Left lobe of liver (tissue), 2 donors: ENCODE results near the gene KAT14. TPM values are rescaled to one million over a fixed set of nuclear protein-coding genes. Genes with fewer than 3 reads are reported as not detected.
"Not testable (repeated sequence)": the region's sequence is repeated elsewhere in the genome, so short reads cannot be mapped to it uniquely, and the experiment has no call there.

Source experiments
- ATAC-seq: fragments of 200-7000 bp; cut with Tn5 transposase; one replicate; pipeline ENCODE4 v1.9.1; 2020; ENCODE audit warnings: mild to moderate bottlenecking, moderate library complexity
- DNase-seq: peaks from one replicate; pipeline ENCODE4 v3.0.0-alpha.2; 2020; ENCODE audit warnings: low spot score
- total RNA-seq: library from RNA; stranded (reverse); gene quantifications from one replicate; pipeline ENCODE4 v1.2.1, GENCODE V29; 2021
- donor health status: DM: no; HTN: no; CAD: no; lungs with moderate emphysema.
- donor health status: DM: no; HTN: yes; CAD: no.

Gene KAT14
- total RNA-seq = 8.3 TPM

GRCh38 chr20:18137412-18138265 lies at the start of gene KAT14, which contains the start of gene PET117:
TSS of gene KAT14 (plus strand) at chr20:18137863. CDS start at chr20:18142661, 4,798 bp downstream.
TSS of gene PET117 (plus strand) at chr20:18137863. CDS start at chr20:18137956, 93 bp downstream.
- ATAC-seq (peak; percentile 97), DNase-seq (peak; percentile 93)

- ATAC-seq, DNase-seq: not testable (repeated sequence)
Observed at GRCh38 chr20:18088298-18088697, 49.4 kb upstream of the KAT14 start.

- not testable (repeated sequence) for DNase-seq, ATAC-seq
Observed at GRCh38 chr20:18088841-18089240, 48.8 kb upstream of the KAT14 start.

DNA sequence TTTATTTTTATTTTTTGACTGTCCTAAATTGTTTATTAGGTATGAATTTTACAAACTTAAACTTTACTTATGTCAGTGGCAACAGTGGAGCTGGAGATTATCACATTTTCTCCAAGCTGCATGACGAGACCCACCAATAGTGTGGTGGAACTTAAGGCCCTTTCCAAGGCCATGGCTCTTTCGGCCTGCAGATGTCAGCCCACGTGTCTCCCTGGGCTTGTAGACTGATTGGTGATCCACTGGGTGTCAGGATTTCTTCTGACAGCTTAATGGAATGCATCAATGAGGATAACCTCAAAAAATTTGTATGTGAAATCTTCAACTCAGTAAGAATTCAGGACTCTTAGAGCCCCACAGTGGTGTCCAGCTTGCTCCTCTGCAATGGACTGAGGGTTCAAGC lies 47.6 kb upstream of the KAT14 start:
- ATAC-seq (no peak), DNase-seq (no peak)

DNA sequence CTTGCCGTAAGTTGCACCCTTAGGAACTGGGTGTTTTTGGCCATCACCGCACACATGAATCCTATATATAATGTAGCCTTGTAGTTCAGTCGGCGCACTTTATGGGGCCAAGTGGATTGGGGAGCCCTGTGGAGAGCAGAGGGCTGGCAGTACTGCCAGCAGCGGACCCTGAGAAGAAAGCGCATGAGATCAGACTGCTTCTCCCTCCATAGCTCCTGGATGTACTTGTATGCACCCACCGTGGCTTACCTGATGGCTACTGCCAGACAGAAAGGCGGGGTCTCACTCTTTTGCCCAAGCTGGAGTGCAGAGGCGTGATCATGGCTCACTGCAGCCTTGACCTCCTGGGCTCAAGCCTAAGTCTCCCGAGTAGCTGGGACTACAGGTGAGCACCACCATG lies 47.2 kb upstream of the KAT14 start:
- ATAC-seq = no peak
- no peak for DNase-seq

- DNase-seq = no peak
- ATAC-seq = no peak
Observed at GRCh38 chr20:18091623-18092022, 46.0 kb upstream of the KAT14 start.

GRCh38 chr20:18092890-18093289 lies 44.8 kb upstream of the KAT14 start:
- DNase-seq = no peak
- ATAC-seq = no peak

GRCh38 chr20:18093388-18093787 lies 44.3 kb upstream of the KAT14 start:
- no peak for DNase-seq
- ATAC-seq = no peak

GRCh38 chr20:18094191-18094590 lies 43.5 kb upstream of the KAT14 start:
- DNase-seq (no peak), ATAC-seq (no peak)

DNA sequence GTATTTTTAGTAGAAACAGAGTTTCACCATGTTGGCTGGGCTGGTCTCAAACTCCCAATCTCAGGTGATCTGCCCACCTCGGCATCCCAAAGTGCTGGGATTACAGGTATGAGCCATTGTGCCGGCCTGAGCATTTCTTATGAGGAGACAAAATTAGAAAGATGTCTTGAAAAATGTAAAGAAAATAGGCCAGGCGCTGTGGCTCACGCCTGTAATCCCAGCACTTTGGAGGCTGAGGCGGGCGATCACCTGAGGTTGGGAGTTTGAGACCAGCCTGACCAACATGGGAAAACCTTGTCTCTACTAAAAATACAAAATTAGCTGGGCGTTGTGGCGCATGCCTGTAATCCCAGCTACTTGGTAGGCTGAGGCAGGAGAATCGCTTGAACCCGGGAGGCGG lies 37.1 kb upstream of the KAT14 start:
- not testable (repeated sequence) for ATAC-seq

DNA sequence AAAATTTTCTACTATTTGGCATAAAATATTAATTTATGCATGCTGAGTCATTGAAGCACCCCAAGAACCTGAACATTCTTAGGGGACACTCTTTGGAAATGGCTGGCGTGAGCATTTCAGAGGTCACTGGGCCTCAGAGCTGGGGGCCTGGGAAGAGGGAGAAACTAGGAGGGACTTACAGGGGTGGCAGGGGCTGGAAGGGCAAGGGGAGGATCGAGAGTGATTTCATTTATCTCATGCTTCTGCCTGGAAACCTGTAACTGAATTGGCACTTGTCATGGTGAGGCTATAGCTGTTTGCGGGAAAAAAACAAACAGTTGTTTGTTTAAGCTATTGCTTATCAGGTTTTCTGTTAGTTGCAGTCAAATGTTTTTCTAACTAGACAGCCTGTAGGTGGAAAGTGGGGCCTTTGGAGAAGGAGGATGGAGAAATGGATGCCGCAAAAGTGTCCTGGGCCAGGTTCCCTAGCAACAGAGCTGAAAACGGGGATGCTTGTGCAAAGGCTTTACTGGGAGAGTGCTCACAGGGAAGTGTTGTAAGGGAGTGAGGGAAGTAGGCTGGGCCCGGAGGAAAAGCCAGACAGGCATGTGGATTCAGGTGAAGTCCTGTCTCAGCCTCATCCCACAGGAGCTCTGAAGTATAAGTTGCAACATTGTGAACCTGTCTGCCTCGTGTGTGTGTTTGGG lies 36.4 kb upstream of the KAT14 start:
- no peak for DNase-seq
- no peak for ATAC-seq

More for the DNA sequence above, 37.1 kb upstream of the KAT14 start:
- DNase-seq = not testable (repeated sequence)

DNA sequence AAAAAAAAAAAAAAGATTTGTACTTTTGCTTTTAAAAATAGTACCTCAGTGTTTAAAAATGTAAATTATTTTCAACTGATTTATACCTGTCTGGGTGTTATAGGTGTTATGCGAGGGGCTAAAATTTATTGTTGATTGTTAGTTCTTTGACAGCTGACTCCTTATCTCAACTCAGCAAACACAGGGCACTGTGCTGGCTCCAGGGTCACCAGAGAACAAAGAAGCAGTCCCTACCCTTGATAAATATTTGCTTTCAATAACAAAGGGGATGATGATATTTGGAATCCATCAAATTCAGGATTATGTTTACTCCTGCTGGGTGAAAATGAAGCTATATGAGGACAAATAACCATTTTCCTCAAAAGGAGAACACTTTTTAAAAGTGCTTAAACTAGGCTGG lies 34.2 kb upstream of the KAT14 start:
- DNase-seq (no peak), ATAC-seq (no peak)

GRCh38 chr20:18108326-18108725 lies 29.3 kb upstream of the KAT14 start:
- ATAC-seq = no peak
- DNase-seq = no peak

GRCh38 chr20:18128574-18128973 lies 9.1 kb upstream of the KAT14 start:
- DNase-seq, ATAC-seq: not testable (repeated sequence)

- no peak for ATAC-seq
- no peak for DNase-seq
Observed at GRCh38 chr20:18132663-18133062, 5.0 kb upstream of the KAT14 start.

- ATAC-seq (no peak), DNase-seq (no peak)
Observed at GRCh38 chr20:18133962-18134361, 3.7 kb upstream of the KAT14 start.

DNA sequence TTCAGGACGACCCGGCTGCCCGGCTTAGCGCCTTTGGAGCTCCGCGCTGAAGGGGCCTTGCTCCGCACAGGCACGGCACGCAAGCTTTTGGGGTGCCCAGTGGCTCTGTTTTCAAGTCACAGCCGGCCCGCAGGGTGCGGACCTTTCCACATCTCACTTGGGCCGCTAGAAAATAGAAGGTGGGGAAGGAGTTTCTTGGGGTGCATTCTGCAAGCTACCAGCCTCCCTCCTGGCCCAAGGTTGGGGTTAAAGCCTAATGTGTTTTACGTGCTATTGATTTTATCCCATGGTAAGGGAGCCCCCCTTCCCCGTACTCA lies 561 bp downstream of the KAT14 start:
- ATAC-seq (peak; percentile 55), DNase-seq (no peak)

- no peak for DNase-seq
- peak; percentile 20 for ATAC-seq
Observed at GRCh38 chr20:18138639-18139583, 1.2 kb downstream of the KAT14 start.

- DNase-seq (no peak), ATAC-seq (no peak)
Observed at GRCh38 chr20:18139832-18140231, 2.2 kb downstream of the KAT14 start.

DNA sequence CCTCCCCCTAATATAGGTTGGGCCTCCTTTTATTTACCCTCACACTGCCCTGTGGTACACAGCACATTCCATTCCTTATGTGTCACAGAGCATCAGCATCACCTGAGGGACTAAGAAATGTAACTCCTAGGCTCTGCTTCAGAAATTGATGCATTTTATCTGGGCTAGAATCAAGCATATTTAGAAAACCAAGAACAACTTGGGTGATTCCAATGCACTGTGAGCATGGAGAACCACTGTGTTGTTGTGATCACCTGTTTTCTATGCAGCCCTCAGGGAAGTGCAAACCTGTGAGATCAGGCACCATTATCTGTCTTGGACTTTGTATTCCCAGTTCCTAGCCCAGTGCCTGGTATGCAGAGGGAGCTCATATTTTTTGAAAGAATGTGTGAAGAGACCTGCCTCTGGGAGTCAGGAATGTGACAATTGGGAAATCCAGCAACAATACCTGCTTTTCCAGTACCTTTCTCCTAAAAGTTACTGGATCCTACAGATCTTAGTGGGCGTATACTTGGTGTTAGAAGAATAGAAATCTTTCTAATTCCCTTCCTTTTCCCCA lies 7.0 kb downstream of the KAT14 start:
- DNase-seq (no peak), ATAC-seq (peak; percentile 41)

DNA sequence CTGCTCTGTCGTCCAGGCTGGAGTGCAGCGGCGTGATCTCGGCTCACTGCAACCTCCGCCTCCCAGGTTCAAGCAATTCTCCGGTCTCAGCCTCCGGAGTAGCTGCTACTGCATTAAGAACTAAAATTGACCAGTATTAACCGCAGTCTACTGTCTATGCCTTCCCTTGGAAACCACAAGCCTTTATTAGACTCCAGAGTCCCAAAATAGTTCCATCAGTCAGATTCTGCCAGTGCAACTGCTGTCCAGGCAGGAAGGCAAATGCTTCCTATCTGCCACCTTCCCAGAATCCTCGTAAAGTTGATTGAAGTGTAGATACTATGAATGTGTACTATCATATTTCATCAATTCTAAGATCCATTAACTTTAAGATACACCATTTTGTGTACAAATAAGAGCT lies 16.7 kb downstream of the KAT14 start:
- no peak for ATAC-seq
- DNase-seq = no peak
